ENCODE measurements around the gene ZMYM4.

DNA sequence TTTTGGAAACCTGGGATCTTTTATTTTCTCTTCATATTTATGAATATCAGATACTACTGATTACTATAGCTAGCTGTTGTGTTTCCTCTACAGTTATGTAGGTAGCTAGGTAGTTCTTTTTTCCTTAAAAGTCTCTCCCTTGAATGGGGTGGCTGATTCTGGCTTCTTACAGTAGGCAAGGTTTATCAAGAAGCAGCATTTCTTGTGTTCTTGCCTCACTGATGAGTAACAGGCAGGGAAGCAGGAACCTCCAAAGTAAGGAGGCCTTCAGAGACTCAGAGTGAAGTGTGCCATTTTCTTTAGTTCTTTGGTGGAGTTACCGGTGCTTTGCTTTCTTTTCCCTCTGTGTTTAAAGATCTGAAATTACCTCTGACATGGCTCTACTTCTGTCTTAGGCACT, 56.0 kb downstream of the ZMYM4 start:
- TF ChIP-seq CTCF (IDR thresholded peaks at IDR 0.05; ENCODE audit: low read depth, low read length, poor library complexity, severe bottlenecking) (no peak), EZH2phosphoT487 (IDR thresholded peaks at IDR 0.05; ENCODE audit: borderline replicate concordance, low read length) (no peak)
